Activated naive CD8-positive, alpha-beta T cell (primary cell): ENCODE results near the gene IRX2.
A peak's percentile ranks its signal among the peaks of the same experiment; 100 is the strongest.

ENCODE experiments used
- H3K27ac Mint-ChIP-seq: one replicate; pipeline ENCODE4 v1.8.0; 2021; ENCODE audit warnings: mixed read lengths
- H3K27me3 Mint-ChIP-seq: one replicate; pipeline ENCODE4 v1.8.0; 2021; ENCODE audit warnings: mixed read lengths
- H3K36me3 Mint-ChIP-seq: one replicate; pipeline ENCODE4 v1.8.0; 2021; ENCODE audit warnings: mixed read lengths
- H3K4me1 Mint-ChIP-seq: one replicate; pipeline ENCODE4 v1.8.0; 2021; ENCODE audit warnings: low read depth, mixed read lengths
- H3K4me3 Mint-ChIP-seq: one replicate; pipeline ENCODE4 v1.8.0; 2021; ENCODE audit warnings: mild to moderate bottlenecking, mixed read lengths
- H3K9me3 Mint-ChIP-seq: one replicate; pipeline ENCODE4 v1.8.0; 2021; ENCODE audit warnings: low read depth, mixed read lengths

IRX2 gene

GRCh38 chr5:2751592-2752021, at the start of gene IRX2:
Gene IRX2 (minus strand): TSS chr5:2751677. CDS start chr5:2751413, 264 bp downstream.
- Mint-ChIP-seq H3K4me3 (peak within 1 kb of the TSS; percentile 35), H3K36me3 (no peaks in the 10 kb centered on the region), H3K4me1 (peaks cover 27% of the 10 kb centered on the region), H3K9me3 (no peaks in the 10 kb centered on the region), H3K27me3 (peaks cover 34% of the 10 kb centered on the region), H3K27ac (no peak within 1 kb of the TSS)

GRCh38 chr5:2800035-2800434, 48.6 kb upstream of the IRX2 start:
- Mint-ChIP-seq H3K9me3 (peaks cover 3% of the 10 kb centered on the region), H3K27ac (no peak overlapping the region), H3K27me3 (peaks cover 2% of the 10 kb centered on the region), H3K4me3 (no peak overlapping the region), H3K4me1 (no peaks in the 10 kb centered on the region), H3K36me3 (no peaks in the 10 kb centered on the region)

GRCh38 chr5:2797981-2798380, 46.5 kb upstream of the IRX2 start:
- Mint-ChIP-seq H3K4me1 (no peaks in the 10 kb centered on the region), H3K27ac (no peak overlapping the region), H3K9me3 (peaks cover 9% of the 10 kb centered on the region), H3K36me3 (no peaks in the 10 kb centered on the region), H3K27me3 (peaks cover 2% of the 10 kb centered on the region), H3K4me3 (no peak overlapping the region)

GRCh38 chr5:2797160-2797559, 45.7 kb upstream of the IRX2 start:
- no peaks in the 10 kb centered on the region for H3K4me1 Mint-ChIP-seq
- H3K27ac Mint-ChIP-seq, result no peak overlapping the region
- no peaks in the 10 kb centered on the region for H3K36me3 Mint-ChIP-seq
- peaks cover 9% of the 10 kb centered on the region for H3K9me3 Mint-ChIP-seq
- no peak overlapping the region for H3K4me3 Mint-ChIP-seq
- peaks cover 2% of the 10 kb centered on the region for H3K27me3 Mint-ChIP-seq

- Mint-ChIP-seq H3K4me3 (no peak overlapping the region), H3K27ac (no peak overlapping the region), H3K36me3 (no peaks in the 10 kb centered on the region), H3K9me3 (no peaks in the 10 kb centered on the region), H3K27me3 (peaks cover 3% of the 10 kb centered on the region), H3K4me1 (no peaks in the 10 kb centered on the region)
Measured at GRCh38 chr5:2783223-2783622, 31.7 kb upstream of the IRX2 start.

GRCh38 chr5:2782658-2783057, 31.2 kb upstream of the IRX2 start:
- no peak overlapping the region for H3K27ac Mint-ChIP-seq
- no peaks in the 10 kb centered on the region for H3K36me3 Mint-ChIP-seq

GRCh38 chr5:2780421-2781171, 29.1 kb upstream of the IRX2 start:
- no peak overlapping the region for H3K27ac Mint-ChIP-seq
- H3K4me3 Mint-ChIP-seq, result no peak overlapping the region
- H3K36me3 Mint-ChIP-seq, result no peaks in the 10 kb centered on the region
- peaks cover 4% of the 10 kb centered on the region for H3K9me3 Mint-ChIP-seq
- H3K27me3 Mint-ChIP-seq, result peaks cover 3% of the 10 kb centered on the region
- H3K4me1 Mint-ChIP-seq, result no peaks in the 10 kb centered on the region

More at GRCh38 chr5:2782658-2783057, 31.2 kb upstream of the IRX2 start:
- H3K4me3 Mint-ChIP-seq, result no peak overlapping the region
- no peaks in the 10 kb centered on the region for H3K4me1 Mint-ChIP-seq
- no peaks in the 10 kb centered on the region for H3K9me3 Mint-ChIP-seq
- H3K27me3 Mint-ChIP-seq, result peaks cover 3% of the 10 kb centered on the region

- Mint-ChIP-seq H3K4me3 (no peak overlapping the region), H3K9me3 (peaks cover 4% of the 10 kb centered on the region), H3K27ac (no peak overlapping the region), H3K4me1 (no peaks in the 10 kb centered on the region), H3K27me3 (peaks cover 3% of the 10 kb centered on the region), H3K36me3 (no peaks in the 10 kb centered on the region)
Measured at GRCh38 chr5:2779459-2779858, 28.0 kb upstream of the IRX2 start.

- H3K9me3 Mint-ChIP-seq, result peaks cover 4% of the 10 kb centered on the region
- no peaks in the 10 kb centered on the region for H3K36me3 Mint-ChIP-seq
- no peak overlapping the region for H3K27ac Mint-ChIP-seq
- H3K4me3 Mint-ChIP-seq, result no peak overlapping the region
- H3K27me3 Mint-ChIP-seq, result peaks cover 4% of the 10 kb centered on the region
- H3K4me1 Mint-ChIP-seq, result no peaks in the 10 kb centered on the region
Measured at GRCh38 chr5:2776337-2777302, 25.1 kb upstream of the IRX2 start.

- H3K27ac Mint-ChIP-seq, result no peak overlapping the region
- H3K27me3 Mint-ChIP-seq, result peaks cover 3% of the 10 kb centered on the region
- no peaks in the 10 kb centered on the region for H3K4me1 Mint-ChIP-seq
- H3K4me3 Mint-ChIP-seq, result no peak overlapping the region
- no peaks in the 10 kb centered on the region for H3K36me3 Mint-ChIP-seq
- peaks cover 4% of the 10 kb centered on the region for H3K9me3 Mint-ChIP-seq
Measured at GRCh38 chr5:2773327-2773726, 21.9 kb upstream of the IRX2 start.

GRCh38 chr5:2767089-2767488, 15.6 kb upstream of the IRX2 start:
- no peaks in the 10 kb centered on the region for H3K9me3 Mint-ChIP-seq
- H3K36me3 Mint-ChIP-seq, result no peaks in the 10 kb centered on the region
- peaks cover 6% of the 10 kb centered on the region for H3K27me3 Mint-ChIP-seq
- no peak overlapping the region for H3K27ac Mint-ChIP-seq
- no peaks in the 10 kb centered on the region for H3K4me1 Mint-ChIP-seq
- no peak overlapping the region for H3K4me3 Mint-ChIP-seq

- H3K4me3 Mint-ChIP-seq, result no peak overlapping the region
- no peak overlapping the region for H3K27ac Mint-ChIP-seq
Measured at GRCh38 chr5:2764581-2764980, 13.1 kb upstream of the IRX2 start.

GRCh38 chr5:2763533-2763794, 12.0 kb upstream of the IRX2 start:
- Mint-ChIP-seq H3K9me3 (no peaks in the 10 kb centered on the region), H3K36me3 (no peaks in the 10 kb centered on the region), H3K4me3 (no peak overlapping the region), H3K27me3 (peaks cover 9% of the 10 kb centered on the region), H3K27ac (no peak overlapping the region), H3K4me1 (no peaks in the 10 kb centered on the region)

More at GRCh38 chr5:2764581-2764980, 13.1 kb upstream of the IRX2 start:
- no peaks in the 10 kb centered on the region for H3K36me3 Mint-ChIP-seq
- H3K9me3 Mint-ChIP-seq, result no peaks in the 10 kb centered on the region
- H3K27me3 Mint-ChIP-seq, result peaks cover 7% of the 10 kb centered on the region
- no peaks in the 10 kb centered on the region for H3K4me1 Mint-ChIP-seq

GRCh38 chr5:2762744-2763532, 11.5 kb upstream of the IRX2 start:
- Mint-ChIP-seq H3K36me3 (no peaks in the 10 kb centered on the region), H3K9me3 (no peaks in the 10 kb centered on the region), H3K4me3 (no peak overlapping the region), H3K4me1 (no peaks in the 10 kb centered on the region), H3K27me3 (peaks cover 11% of the 10 kb centered on the region), H3K27ac (no peak overlapping the region)
